Loucy (cell line): Measurements from ENCODE around the gene ACTRT2.

Experiments
- H2AFZ ChIP-seq: fragments of 200-600 bp; sonication (generic); 2 replicates; pipeline ENCODE4 v1.6.0; 2016; ENCODE audit warnings: antibody characterized with exemption, mild to moderate bottlenecking, low read length, moderate library complexity
- H3F3A ChIP-seq: fragments of 200-600 bp; 2 replicates; pipeline ENCODE4 v1.6.0; 2016; ENCODE audit warnings: antibody characterized with exemption, low read depth, mild to moderate bottlenecking
- H3K27me3 ChIP-seq: fragments of 200-600 bp; sonication (generic); 2 replicates; pipeline ENCODE4 v1.6.1; 2014; ENCODE audit warnings: low read length, mild to moderate bottlenecking; ENCODE audit not compliant: insufficient read depth, poor library complexity, severe bottlenecking
- H3K36me3 ChIP-seq: fragments of 200-600 bp; sonication (generic); 2 replicates; pipeline ENCODE4 v1.6.1; 2016; ENCODE audit warnings: low read length; ENCODE audit not compliant: insufficient read depth
- H3K4me1 ChIP-seq: fragments of 200-600 bp; sonication (generic); 2 replicates; pipeline ENCODE4 v1.5.1; 2014; ENCODE audit warnings: low read length, mild to moderate bottlenecking; ENCODE audit not compliant: insufficient read depth, poor library complexity, severe bottlenecking
- H3K4me2 ChIP-seq: fragments of 200-600 bp; sonication (generic); 2 replicates; pipeline ENCODE4 v1.6.0; 2014; ENCODE audit warnings: antibody characterized with exemption, low read length, low read depth, mild to moderate bottlenecking; ENCODE audit not compliant: poor library complexity, severe bottlenecking
- H3K4me3 ChIP-seq: fragments of 200-600 bp; sonication (generic); 2 replicates; pipeline ENCODE4 v1.5.1; 2014; ENCODE audit warnings: low read length, mild to moderate bottlenecking, mixed read lengths; ENCODE audit not compliant: poor library complexity, severe bottlenecking
- H3K79me2 ChIP-seq: fragments of 200-600 bp; sonication (generic); 2 replicates; pipeline ENCODE4 v1.6.1; 2014; ENCODE audit warnings: low read length; ENCODE audit not compliant: insufficient read depth
- H3K9ac ChIP-seq: fragments of 200-600 bp; sonication (generic); 2 replicates; pipeline ENCODE4 v1.6.0; 2014; ENCODE audit warnings: mild to moderate bottlenecking, low read depth, low read length, moderate library complexity; ENCODE audit not compliant: poor library complexity, severe bottlenecking
- H3K9me2 ChIP-seq: fragments of 200-600 bp; sonication (generic); replicated peaks from 2 replicates; pipeline ENCODE4 v1.6.1; 2016; ENCODE audit warnings: low read depth, low read length, mixed read lengths
- H3K9me3 ChIP-seq: fragments of 200-600 bp; sonication (generic); 2 replicates; pipeline ENCODE4 v1.6.1; 2014; ENCODE audit warnings: mild to moderate bottlenecking, antibody characterized with exemption, low read length, low read depth; ENCODE audit not compliant: insufficient read depth
- H4K20me1 ChIP-seq: fragments of 200-600 bp; sonication (generic); 2 replicates; pipeline ENCODE4 v1.6.0; 2014; ENCODE audit warnings: antibody characterized with exemption, low read length, mild to moderate bottlenecking; ENCODE audit not compliant: insufficient read depth, poor library complexity, severe bottlenecking
- EZH2phosphoT487 ChIP-seq: fragments of 200-600 bp; IDR thresholded peaks from 2 replicates; pipeline ENCODE4 v1.6.1; 2018; ENCODE audit warnings: antibody characterized with exemption, mild to moderate bottlenecking, moderate library complexity, borderline replicate concordance
- TF ChIP-seq, protein P1 (sequence below): fragments of 200-600 bp; sonication (generic); conservative IDR thresholded peaks from 2 replicates; pipeline ENCODE4 v1.5.1; 2014; ENCODE audit warnings: mild to moderate bottlenecking, antibody characterized with exemption, low read length

The ACTRT2 gene

DNA sequence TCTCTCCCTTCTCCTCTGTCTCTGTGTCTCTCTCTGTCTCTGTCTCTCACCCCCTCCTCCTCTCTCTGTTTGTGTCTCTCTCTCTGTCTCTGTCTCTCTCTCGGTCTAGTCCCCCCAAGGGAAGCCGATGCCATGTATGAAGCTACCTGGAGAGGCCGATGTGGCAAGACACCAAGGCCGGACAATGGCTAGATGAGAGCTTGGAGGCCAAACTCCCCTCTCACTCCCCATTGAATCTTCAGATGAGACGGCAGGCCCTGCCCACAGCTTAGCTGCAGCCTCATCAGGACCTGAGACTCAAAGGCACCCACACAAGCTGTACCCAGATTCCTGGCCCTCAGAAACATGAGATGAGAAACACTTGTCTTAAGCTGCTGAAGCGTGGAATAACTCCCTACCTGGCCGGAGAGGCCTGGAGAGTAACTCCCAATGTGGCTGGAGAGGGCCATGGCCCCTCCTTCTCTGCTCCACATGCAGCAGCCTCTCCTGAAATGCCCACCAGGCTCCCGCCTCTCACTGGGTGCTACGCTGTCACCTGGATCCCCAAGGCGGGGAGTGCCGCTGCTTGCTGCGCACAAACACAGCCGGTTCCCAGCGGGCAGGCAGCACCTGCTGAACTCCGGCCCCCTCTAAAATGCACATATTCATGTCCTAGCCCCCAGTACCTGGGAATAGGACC is 7.8 kb upstream of the ACTRT2 start:
- H3K4me1 ChIP-seq, result peaks cover 9% of the 10 kb centered on the region
- no peaks in the 10 kb centered on the region for H4K20me1 ChIP-seq
- peak overlapping the region; percentile 23 for H3K9ac ChIP-seq
- no peak overlapping the region for H3K4me2 ChIP-seq
- no peak overlapping the region for H3K4me3 ChIP-seq
- peak overlapping the region; percentile 56; the same call in 1 of the 2 replicates for H2AFZ ChIP-seq
- no peaks in the 10 kb centered on the region for H3K79me2 ChIP-seq
- H3K9me3 ChIP-seq, result peaks cover 2% of the 10 kb centered on the region; the same call in 1 of the 2 replicates
- H3K27me3 ChIP-seq, result no peaks in the 10 kb centered on the region
- no peaks in the 10 kb centered on the region for H3F3A ChIP-seq
- TF ChIP-seq, protein P1, sequence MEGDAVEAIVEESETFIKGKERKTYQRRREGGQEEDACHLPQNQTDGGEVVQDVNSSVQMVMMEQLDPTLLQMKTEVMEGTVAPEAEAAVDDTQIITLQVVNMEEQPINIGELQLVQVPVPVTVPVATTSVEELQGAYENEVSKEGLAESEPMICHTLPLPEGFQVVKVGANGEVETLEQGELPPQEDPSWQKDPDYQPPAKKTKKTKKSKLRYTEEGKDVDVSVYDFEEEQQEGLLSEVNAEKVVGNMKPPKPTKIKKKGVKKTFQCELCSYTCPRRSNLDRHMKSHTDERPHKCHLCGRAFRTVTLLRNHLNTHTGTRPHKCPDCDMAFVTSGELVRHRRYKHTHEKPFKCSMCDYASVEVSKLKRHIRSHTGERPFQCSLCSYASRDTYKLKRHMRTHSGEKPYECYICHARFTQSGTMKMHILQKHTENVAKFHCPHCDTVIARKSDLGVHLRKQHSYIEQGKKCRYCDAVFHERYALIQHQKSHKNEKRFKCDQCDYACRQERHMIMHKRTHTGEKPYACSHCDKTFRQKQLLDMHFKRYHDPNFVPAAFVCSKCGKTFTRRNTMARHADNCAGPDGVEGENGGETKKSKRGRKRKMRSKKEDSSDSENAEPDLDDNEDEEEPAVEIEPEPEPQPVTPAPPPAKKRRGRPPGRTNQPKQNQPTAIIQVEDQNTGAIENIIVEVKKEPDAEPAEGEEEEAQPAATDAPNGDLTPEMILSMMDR, result no peak
- TF ChIP-seq EZH2phosphoT487, result no peak
- no peaks in the 10 kb centered on the region for H3K9me2 ChIP-seq
- no peaks in the 10 kb centered on the region for H3K36me3 ChIP-seq

DNA sequence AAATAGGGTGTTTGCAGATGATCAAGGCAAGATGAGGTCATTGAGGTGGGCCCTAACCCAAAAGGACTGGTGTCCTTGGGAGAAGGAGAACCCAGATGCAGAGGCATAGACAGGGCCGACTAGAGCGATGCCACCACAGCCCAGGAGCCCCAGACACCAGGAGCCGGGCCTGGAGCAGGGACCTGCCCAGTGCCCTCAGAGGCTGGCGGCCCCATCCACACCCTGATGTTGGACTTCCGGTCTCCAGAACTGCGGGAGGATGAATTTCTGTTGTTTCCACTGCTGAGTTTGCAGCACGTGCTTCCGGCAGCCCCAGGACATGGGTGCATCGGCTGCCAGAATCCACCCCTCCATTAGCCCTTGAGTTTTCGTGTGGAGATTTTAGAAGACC is 7.2 kb upstream of the ACTRT2 start:
- Histone ChIP-seq H3K9ac (no peak overlapping the region), H2AFZ (no peak overlapping the region), H3K4me3 (no peak overlapping the region), H3K9me3 (no peaks in the 10 kb centered on the region), H3K9me2 (no peaks in the 10 kb centered on the region), H4K20me1 (no peaks in the 10 kb centered on the region), H3K36me3 (no peaks in the 10 kb centered on the region), H3K4me2 (no peak overlapping the region), H3K27me3 (no peaks in the 10 kb centered on the region), H3K4me1 (peaks cover 9% of the 10 kb centered on the region), H3K79me2 (no peaks in the 10 kb centered on the region), H3F3A (no peaks in the 10 kb centered on the region)
- TF ChIP-seq EZH2phosphoT487, result no peak
- TF ChIP-seq, protein P1, result no peak

DNA sequence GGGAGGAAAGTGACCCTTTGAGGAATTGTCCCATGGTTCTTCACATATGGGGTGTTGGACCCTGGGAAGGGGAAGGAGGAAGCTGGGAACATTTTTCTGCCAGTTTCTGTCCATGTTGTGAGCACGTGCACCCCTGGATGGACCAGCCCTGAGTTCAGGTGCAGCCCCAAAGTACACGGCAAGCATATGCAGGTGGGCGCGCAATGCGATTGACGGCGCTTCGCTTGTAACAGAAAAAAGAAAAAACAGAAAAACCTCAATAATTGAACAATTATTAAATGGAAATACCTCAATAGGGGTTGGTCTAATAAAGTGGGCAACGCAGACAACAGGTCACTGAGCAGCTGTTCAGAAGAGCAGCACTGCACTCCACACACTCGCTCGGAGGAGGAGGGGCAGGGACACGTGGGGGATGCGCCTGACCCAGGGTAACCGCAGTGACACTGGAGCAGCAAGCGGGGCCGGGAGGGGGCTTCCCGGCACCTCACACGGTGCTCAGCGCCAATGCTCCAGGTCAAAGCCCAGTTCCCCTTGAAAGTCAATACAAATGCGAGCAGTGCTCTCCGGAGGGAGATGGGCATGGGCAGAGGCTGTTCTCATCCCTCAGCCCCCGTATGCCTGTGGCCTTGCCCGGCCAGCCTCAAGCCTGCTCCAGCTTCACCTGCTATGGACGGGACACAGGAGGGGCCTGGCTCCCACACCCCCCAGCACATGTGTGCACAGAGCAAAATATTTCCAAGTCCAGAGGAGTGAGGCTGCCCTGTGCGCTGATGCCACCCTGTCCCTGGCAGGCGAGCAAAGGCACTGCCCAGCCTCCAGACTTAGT is 6.6 kb upstream of the ACTRT2 start:
- no peaks in the 10 kb centered on the region for H3K9me2 ChIP-seq
- no peak overlapping the region for H3K4me2 ChIP-seq
- no peaks in the 10 kb centered on the region for H3F3A ChIP-seq
- H3K36me3 ChIP-seq, result no peaks in the 10 kb centered on the region
- H3K4me3 ChIP-seq, result no peak overlapping the region
- H2AFZ ChIP-seq, result no peak overlapping the region
- no peaks in the 10 kb centered on the region for H4K20me1 ChIP-seq
- peaks cover 9% of the 10 kb centered on the region for H3K4me1 ChIP-seq
- no peak overlapping the region for H3K9ac ChIP-seq
- H3K27me3 ChIP-seq, result no peaks in the 10 kb centered on the region
- no peaks in the 10 kb centered on the region for H3K79me2 ChIP-seq
- no peaks in the 10 kb centered on the region for H3K9me3 ChIP-seq
- TF ChIP-seq, protein P1, result no peak
- no peak for TF ChIP-seq EZH2phosphoT487
